Epithelial cell of proximal tubule (primary cell): ENCODE results near the gene RAB30. TPM values are rescaled to one million over a fixed set of nuclear protein-coding genes. Genes with fewer than 3 reads are reported as not detected.
"Not testable (repeated sequence)": the region's sequence is repeated elsewhere in the genome, so short reads cannot be mapped to it uniquely, and the experiment has no call there.

Source experiments
- DNase-seq: peaks from one replicate; pipeline ENCODE4 v3.0.0-alpha.2; 2011; ENCODE audit warnings: low read depth
- H3K4me3 ChIP-seq: 2 replicates; pipeline ENCODE4 v1.5.1; 2011; ENCODE audit warnings: low read depth, mild to moderate bottlenecking, low read length
- total RNA-seq: library from RNA; depleted of rRNA; stranded (reverse); fragments of >200 nt; gene quantifications from 2 replicates; pipeline ENCODE4 v1.2.3, GENCODE V29; 2015
- TF ChIP-seq, protein P1 (sequence below): conservative IDR thresholded peaks from 2 replicates; pipeline ENCODE4 v1.5.1; 2012; ENCODE audit warnings: low read depth, mild to moderate bottlenecking, low read length

Gene RAB30
- total RNA-seq, 1 donor from 2014 or later: 2.8 TPM

- TF ChIP-seq, protein P1, sequence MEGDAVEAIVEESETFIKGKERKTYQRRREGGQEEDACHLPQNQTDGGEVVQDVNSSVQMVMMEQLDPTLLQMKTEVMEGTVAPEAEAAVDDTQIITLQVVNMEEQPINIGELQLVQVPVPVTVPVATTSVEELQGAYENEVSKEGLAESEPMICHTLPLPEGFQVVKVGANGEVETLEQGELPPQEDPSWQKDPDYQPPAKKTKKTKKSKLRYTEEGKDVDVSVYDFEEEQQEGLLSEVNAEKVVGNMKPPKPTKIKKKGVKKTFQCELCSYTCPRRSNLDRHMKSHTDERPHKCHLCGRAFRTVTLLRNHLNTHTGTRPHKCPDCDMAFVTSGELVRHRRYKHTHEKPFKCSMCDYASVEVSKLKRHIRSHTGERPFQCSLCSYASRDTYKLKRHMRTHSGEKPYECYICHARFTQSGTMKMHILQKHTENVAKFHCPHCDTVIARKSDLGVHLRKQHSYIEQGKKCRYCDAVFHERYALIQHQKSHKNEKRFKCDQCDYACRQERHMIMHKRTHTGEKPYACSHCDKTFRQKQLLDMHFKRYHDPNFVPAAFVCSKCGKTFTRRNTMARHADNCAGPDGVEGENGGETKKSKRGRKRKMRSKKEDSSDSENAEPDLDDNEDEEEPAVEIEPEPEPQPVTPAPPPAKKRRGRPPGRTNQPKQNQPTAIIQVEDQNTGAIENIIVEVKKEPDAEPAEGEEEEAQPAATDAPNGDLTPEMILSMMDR: no peak
- H3K4me3 ChIP-seq: no peak overlapping the region
- DNase-seq: no peak
Observed at GRCh38 chr11:82976786-82977185, 94.9 kb downstream of the RAB30 start.

GRCh38 chr11:82975882-82976281, 95.8 kb downstream of the RAB30 start:
- DNase-seq: no peak
- no peak overlapping the region for H3K4me3 ChIP-seq
- TF ChIP-seq, protein P1: no peak

- no peak overlapping the region for H3K4me3 ChIP-seq
- DNase-seq: no peak
- TF ChIP-seq, protein P1: no peak
Observed at GRCh38 chr11:82974851-82975250, 96.8 kb downstream of the RAB30 start.

GRCh38 chr11:82974135-82974534, 97.6 kb downstream of the RAB30 start:
- no peak for DNase-seq
- TF ChIP-seq, protein P1: no peak
- H3K4me3 ChIP-seq: no peak overlapping the region

GRCh38 chr11:82972103-82972502, 99.6 kb downstream of the RAB30 start:
- H3K4me3 ChIP-seq: no peak overlapping the region
- no peak for DNase-seq
- TF ChIP-seq, protein P1: no peak

GRCh38 chr11:82971519-82971946, 100.2 kb downstream of the RAB30 start:
- H3K4me3 ChIP-seq, DNase-seq: not testable (repeated sequence)

DNA sequence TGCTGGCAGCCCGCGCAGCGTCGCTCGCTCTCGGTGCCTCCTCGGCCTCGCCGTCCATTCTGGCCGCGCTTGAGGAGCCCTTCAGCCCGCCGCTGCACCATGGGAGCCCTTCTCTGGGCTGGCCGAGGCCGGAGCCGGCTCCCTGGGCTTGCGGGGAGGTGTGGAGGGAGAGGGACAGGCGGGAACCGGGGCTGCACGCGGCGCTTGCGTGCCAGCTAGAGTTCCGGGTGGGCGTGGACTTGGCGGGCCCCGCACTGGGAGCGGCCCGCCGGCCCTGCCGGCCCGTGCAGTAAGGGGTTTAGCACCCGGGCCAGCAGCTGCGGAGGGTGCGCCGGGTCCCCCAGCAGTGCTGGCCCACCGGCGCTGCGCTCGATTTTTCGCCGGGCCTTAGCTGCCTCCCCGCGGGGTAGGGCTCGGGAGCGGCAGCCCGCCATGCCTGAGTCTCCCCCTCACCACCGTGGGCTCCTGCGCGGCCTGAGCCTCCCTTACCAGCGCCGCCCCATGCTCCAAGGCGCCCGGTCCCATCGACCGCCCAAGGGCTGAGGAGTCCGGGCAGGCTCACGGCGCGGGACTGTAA, 101.1 kb downstream of the RAB30 start:
- H3K4me3 ChIP-seq: not testable (repeated sequence)

GRCh38 chr11:82969811-82970210, 101.9 kb downstream of the RAB30 start:
- no peak overlapping the region for H3K4me3 ChIP-seq
- DNase-seq: no peak

More for the DNA sequence above, 101.1 kb downstream of the RAB30 start:
- not testable (repeated sequence) for DNase-seq

More at GRCh38 chr11:82969811-82970210, 101.9 kb downstream of the RAB30 start:
- TF ChIP-seq, protein P1: no peak
